Suppressor macrophage treated with lipopolysaccharide for 1 hour (primary cell): ENCODE results near the gene ANKRD18B.
"Not testable (repeated sequence)": the region's sequence is repeated elsewhere in the genome, so short reads cannot be mapped to it uniquely, and the experiment has no call there.

Experiments
- DNase-seq, 3 donors: peaks; one replicate each; pipeline ENCODE4 v3.0.0-alpha.2; 2020 to 2022

Gene ANKRD18B

GRCh38 chr9:33614001-33614687 is 90.1 kb downstream of the ANKRD18B start:
- DNase-seq: no peak

- DNase-seq: not testable (repeated sequence)
These were observed 94.3 kb downstream of the ANKRD18B start for GRCh38 chr9:33618370-33618769.

DNA sequence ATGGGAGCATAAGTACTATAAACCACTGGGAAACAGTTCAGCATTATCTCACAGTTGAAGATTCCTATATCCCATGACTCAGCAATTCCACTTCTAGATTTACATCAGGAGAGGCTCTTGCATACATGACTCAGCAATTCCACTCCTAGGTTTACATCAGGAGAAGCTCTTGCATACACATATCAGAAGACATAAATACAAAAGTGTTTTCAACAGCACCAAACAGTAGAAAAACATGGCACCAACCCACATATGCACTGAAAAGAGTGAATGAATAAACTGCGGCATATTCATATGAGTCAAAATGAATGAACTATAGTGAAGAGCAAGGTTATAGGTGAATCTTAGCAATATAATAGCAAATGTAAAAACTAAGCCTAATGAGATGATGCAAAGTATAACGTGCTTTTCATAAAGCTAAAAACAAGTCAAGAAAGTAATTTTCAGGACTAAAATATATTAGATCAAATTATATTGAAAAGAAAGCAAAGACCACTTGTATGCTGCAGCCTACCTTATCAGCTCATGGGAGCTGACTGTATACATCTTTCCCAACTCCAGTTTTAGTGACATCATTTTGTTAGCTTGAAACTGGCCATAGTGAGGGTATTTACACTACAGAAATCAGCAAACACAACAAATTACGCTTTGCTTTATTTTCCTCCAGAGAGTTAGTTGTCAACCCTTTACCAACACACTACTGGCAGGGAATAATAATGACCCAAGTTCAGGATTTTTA is 95.8 kb downstream of the ANKRD18B start:
- DNase-seq: peak; percentile 35 to 53 (median 41)

DNA sequence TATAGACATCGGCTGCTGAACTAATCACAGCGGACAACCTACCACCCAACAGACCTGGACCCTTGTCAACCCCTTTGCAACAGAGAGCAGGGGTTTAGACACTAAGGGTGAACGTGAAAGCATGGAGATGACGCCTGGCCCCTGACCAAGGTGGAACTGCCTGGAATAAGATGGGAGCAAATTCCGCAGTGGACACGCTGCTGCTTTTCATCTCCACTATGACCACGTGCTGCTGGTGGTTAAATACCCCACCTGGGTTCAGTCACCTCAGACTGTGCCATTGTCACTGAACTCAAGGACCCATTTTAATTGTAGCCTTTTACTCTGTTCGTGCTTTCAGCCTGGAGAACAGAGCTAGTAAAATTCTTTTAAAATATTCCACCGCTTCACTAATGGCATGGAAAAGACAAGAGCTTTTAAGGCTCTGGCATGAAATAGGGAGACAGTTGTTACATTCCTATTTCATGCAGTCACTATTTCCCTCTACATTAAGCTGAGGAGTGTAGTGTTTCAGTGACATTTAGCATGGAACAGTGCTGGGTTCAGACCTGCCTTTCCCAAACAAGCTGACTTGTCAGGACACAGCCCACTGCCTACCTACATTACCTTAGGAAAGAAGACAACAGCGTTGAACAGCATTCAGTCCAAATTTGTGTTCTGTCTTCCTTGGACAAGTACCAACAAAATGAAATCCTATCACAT is 96.8 kb downstream of the ANKRD18B start:
- DNase-seq: no peak
